Measurements from ENCODE around the gene TMEM229A. TPM values are rescaled to one million over a fixed set of nuclear protein-coding genes. Genes with fewer than 3 reads are reported as not detected.
"Not testable (repeated sequence)": the region's sequence is repeated elsewhere in the genome, so short reads cannot be mapped to it uniquely, and the experiment has no call there.

TMEM229A gene
- polyA plus RNA-seq, 1 experiment: not detected

- Histone ChIP-seq H3K4me3 (ENCODE audit: low read depth, low read length) (no peak overlapping the region), H3K27me3 (ENCODE audit: control insufficient read depth, insufficient read depth, low read length) (no peaks in the 10 kb centered on the region), H3K27ac (ENCODE audit: low read depth, low read length) (no peak overlapping the region), H3K9me3 (ENCODE audit: control insufficient read depth, insufficient read depth, low read length) (no peaks in the 10 kb centered on the region)
- TF ChIP-seq, protein P1, sequence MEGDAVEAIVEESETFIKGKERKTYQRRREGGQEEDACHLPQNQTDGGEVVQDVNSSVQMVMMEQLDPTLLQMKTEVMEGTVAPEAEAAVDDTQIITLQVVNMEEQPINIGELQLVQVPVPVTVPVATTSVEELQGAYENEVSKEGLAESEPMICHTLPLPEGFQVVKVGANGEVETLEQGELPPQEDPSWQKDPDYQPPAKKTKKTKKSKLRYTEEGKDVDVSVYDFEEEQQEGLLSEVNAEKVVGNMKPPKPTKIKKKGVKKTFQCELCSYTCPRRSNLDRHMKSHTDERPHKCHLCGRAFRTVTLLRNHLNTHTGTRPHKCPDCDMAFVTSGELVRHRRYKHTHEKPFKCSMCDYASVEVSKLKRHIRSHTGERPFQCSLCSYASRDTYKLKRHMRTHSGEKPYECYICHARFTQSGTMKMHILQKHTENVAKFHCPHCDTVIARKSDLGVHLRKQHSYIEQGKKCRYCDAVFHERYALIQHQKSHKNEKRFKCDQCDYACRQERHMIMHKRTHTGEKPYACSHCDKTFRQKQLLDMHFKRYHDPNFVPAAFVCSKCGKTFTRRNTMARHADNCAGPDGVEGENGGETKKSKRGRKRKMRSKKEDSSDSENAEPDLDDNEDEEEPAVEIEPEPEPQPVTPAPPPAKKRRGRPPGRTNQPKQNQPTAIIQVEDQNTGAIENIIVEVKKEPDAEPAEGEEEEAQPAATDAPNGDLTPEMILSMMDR (IDR thresholded peaks at IDR 0.05; ENCODE audit: low read depth, low read length): no peak
- no peak for DNase-seq (ENCODE audit: low read depth, low spot score)
- POLR2A ChIA-PET: no interaction called here
- CTCF ChIA-PET: no interaction called here
Measured at GRCh38 chr7:124013306-124013705, 19.6 kb downstream of the TMEM229A start.

- ChIA-PET CTCF (no interaction called here), POLR2A (no interaction called here)
- Histone ChIP-seq H3K4me3 (ENCODE audit: low read depth, low read length) (no peak overlapping the region), H3K9me3 (ENCODE audit: control insufficient read depth, insufficient read depth, low read length) (no peaks in the 10 kb centered on the region), H3K27me3 (ENCODE audit: control insufficient read depth, insufficient read depth, low read length) (no peaks in the 10 kb centered on the region), H3K27ac (ENCODE audit: low read depth, low read length) (no peak overlapping the region)
- no peak for DNase-seq (ENCODE audit: low read depth, low spot score)
- TF ChIP-seq, protein P1 (IDR thresholded peaks at IDR 0.05; ENCODE audit: low read depth, low read length): no peak
Measured at GRCh38 chr7:124012864-124013263, 20.0 kb downstream of the TMEM229A start.

GRCh38 chr7:124009321-124009720 lies 23.5 kb downstream of the TMEM229A start:
- ChIA-PET POLR2A (no interaction called here), CTCF (no interaction called here)
- TF ChIP-seq, protein P1 (IDR thresholded peaks at IDR 0.05; ENCODE audit: low read depth, low read length): no peak

DNA sequence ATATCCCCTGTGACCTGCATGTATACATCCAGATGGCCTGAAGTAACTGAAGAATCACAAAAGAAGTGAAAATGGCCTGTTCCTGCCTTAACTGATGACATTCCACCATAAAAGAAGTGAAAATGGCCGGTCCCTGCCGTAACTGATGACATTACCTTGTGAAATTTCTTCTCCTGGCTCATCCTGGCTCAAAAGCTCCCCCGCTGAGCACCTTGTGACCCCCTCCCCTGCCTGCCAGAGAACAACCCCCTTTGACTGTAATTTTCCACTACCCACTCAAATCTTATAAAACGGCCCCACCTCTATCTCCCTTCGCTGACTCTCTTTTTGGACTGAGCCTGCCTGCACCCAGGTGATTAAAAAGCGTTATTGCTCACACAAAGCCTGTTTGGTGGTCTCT lies 24.6 kb downstream of the TMEM229A start:
- H3K9me3 ChIP-seq (ENCODE audit: control insufficient read depth, insufficient read depth, low read length); H3K27ac ChIP-seq (ENCODE audit: low read depth, low read length); POLR2A ChIA-PET; DNase-seq (ENCODE audit: low read depth, low spot score); H3K27me3 ChIP-seq (ENCODE audit: control insufficient read depth, insufficient read depth, low read length); H3K4me3 ChIP-seq (ENCODE audit: low read depth, low read length); CTCF ChIA-PET: not testable (repeated sequence)

More at GRCh38 chr7:124009321-124009720, 23.5 kb downstream of the TMEM229A start:
- Histone ChIP-seq H3K4me3 (ENCODE audit: low read depth, low read length) (no peak overlapping the region), H3K27me3 (ENCODE audit: control insufficient read depth, insufficient read depth, low read length) (no peaks in the 10 kb centered on the region), H3K27ac (ENCODE audit: low read depth, low read length) (no peak overlapping the region), H3K9me3 (ENCODE audit: control insufficient read depth, insufficient read depth, low read length) (no peaks in the 10 kb centered on the region)
- DNase-seq (ENCODE audit: low read depth, low spot score): no peak

- POLR2A ChIA-PET: no interaction called here
- CTCF ChIA-PET: interaction anchor here (0.5 kb wide), 1 partner anchor 86 kb away, joined by 3 read pairs; no protein-coding TSS in a partner anchor
- TF ChIP-seq, protein P1 (IDR thresholded peaks at IDR 0.05; ENCODE audit: low read depth, low read length): no peak
- no peak for DNase-seq (ENCODE audit: low read depth, low spot score)
- H3K9me3 ChIP-seq (ENCODE audit: control insufficient read depth, insufficient read depth, low read length): no peaks in the 10 kb centered on the region
- no peak overlapping the region for H3K27ac ChIP-seq (ENCODE audit: low read depth, low read length)
- H3K27me3 ChIP-seq (ENCODE audit: control insufficient read depth, insufficient read depth, low read length): no peaks in the 10 kb centered on the region
- H3K4me3 ChIP-seq (ENCODE audit: low read depth, low read length): no peak overlapping the region
Measured at GRCh38 chr7:123999703-124000102, 33.2 kb downstream of the TMEM229A start.

DNA sequence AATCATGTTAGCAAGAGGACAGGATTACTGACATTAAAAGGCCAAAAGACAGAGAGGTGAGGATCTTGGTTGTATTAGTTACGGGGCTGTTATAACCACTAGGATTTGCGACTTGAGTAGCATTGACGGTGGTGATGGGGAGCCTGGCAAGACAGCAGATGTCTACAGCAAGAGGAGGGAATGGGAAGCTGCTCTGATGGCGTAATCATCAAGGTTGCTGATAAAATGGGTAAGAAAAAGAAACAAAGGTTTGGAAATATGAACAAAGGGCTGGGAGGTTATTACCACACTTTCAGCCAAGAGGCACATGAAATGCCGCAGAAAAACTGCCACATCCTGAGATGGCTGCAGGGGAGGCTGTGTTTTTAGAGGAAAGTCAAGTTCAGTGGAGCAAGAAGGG lies 33.9 kb downstream of the TMEM229A start:
- Histone ChIP-seq H3K4me3 (ENCODE audit: low read depth, low read length) (no peak overlapping the region), H3K27ac (ENCODE audit: low read depth, low read length) (no peak overlapping the region), H3K9me3 (ENCODE audit: control insufficient read depth, insufficient read depth, low read length) (no peaks in the 10 kb centered on the region), H3K27me3 (ENCODE audit: control insufficient read depth, insufficient read depth, low read length) (no peaks in the 10 kb centered on the region)
- TF ChIP-seq, protein P1 (IDR thresholded peaks at IDR 0.05; ENCODE audit: low read depth, low read length): no peak
- ChIA-PET POLR2A (no interaction called here), CTCF (no interaction called here)
- no peak for DNase-seq (ENCODE audit: low read depth, low spot score)

Data from AG04450 (cell line).